Activated naive CD4-positive, alpha-beta T cell treated with anti-CD3 and anti-CD28 coated beads, Interleukin-2, amount 50 U/mL, for 24 hours (primary cell): Measurements from ENCODE around the gene ZDHHC4.

Experiments
- H3K27ac Mint-ChIP-seq: one replicate; pipeline ENCODE4 v1.8.0; 2021; ENCODE audit warnings: mild to moderate bottlenecking, mixed read lengths
- H3K27me3 Mint-ChIP-seq: one replicate; pipeline ENCODE4 v1.8.0; 2021; ENCODE audit warnings: mixed read lengths
- H3K36me3 Mint-ChIP-seq: one replicate; pipeline ENCODE4 v1.8.0; 2021; ENCODE audit warnings: mixed read lengths
- H3K4me1 Mint-ChIP-seq: one replicate; pipeline ENCODE4 v1.8.0; 2021; ENCODE audit warnings: mixed read lengths
- H3K4me3 Mint-ChIP-seq: one replicate; pipeline ENCODE4 v1.8.0; 2021; ENCODE audit warnings: mild to moderate bottlenecking, mixed read lengths
- H3K9me3 Mint-ChIP-seq: one replicate; pipeline ENCODE4 v1.8.0; 2021; ENCODE audit warnings: mixed read lengths

Gene ZDHHC4

GRCh38 chr7:6577369-6578113 is at the start of gene ZDHHC4:
TSS of gene ZDHHC4 (plus strand) at chr7:6577454. CDS start at chr7:6580562, 3,108 bp downstream.
- Mint-ChIP-seq H3K27me3 (no peaks in the 10 kb centered on the region), H3K4me3 (peak within 1 kb of the TSS; percentile 90), H3K4me1 (peaks cover 15% of the 10 kb centered on the region), H3K9me3 (no peaks in the 10 kb centered on the region), H3K36me3 (peaks cover 3% of the 10 kb centered on the region), H3K27ac (peak within 1 kb of the TSS; percentile 93)

GRCh38 chr7:6528401-6529130 is 48.7 kb upstream of the ZDHHC4 start:
- H3K4me1 Mint-ChIP-seq, result peaks cover 6% of the 10 kb centered on the region
- H3K36me3 Mint-ChIP-seq, result no peaks in the 10 kb centered on the region
- H3K9me3 Mint-ChIP-seq, result no peaks in the 10 kb centered on the region
- no peak overlapping the region for H3K27ac Mint-ChIP-seq
- H3K4me3 Mint-ChIP-seq, result no peak overlapping the region
- H3K27me3 Mint-ChIP-seq, result peaks cover 7% of the 10 kb centered on the region

DNA sequence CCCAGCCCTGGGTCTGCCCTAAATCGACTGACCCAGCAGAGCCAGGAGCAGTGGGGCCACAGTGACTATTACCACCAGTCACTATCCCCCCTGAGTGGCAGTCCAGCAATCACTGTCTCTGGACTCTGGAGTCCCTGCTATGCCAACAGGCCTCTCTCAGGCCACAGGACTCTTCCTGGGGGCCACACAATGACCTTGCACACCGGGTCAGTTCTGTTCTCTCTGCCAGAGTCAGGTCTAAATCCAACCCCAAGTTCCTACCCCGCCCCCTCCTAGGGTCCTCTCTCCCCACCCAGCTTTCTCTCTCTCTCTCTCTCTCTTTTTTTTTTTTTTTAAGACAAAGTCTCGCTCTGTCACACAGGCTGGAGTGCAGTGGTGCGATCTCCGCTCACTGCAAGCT is 47.6 kb upstream of the ZDHHC4 start:
- no peak overlapping the region for H3K27ac Mint-ChIP-seq
- no peaks in the 10 kb centered on the region for H3K9me3 Mint-ChIP-seq

GRCh38 chr7:6530626-6531491 is 46.4 kb upstream of the ZDHHC4 start:
- no peaks in the 10 kb centered on the region for H3K36me3 Mint-ChIP-seq
- H3K27ac Mint-ChIP-seq, result no peak overlapping the region
- no peaks in the 10 kb centered on the region for H3K9me3 Mint-ChIP-seq
- peaks cover 10% of the 10 kb centered on the region for H3K27me3 Mint-ChIP-seq
- H3K4me1 Mint-ChIP-seq, result peaks cover 6% of the 10 kb centered on the region
- peak overlapping the region; percentile 79 for H3K4me3 Mint-ChIP-seq

More for the DNA sequence above, 47.6 kb upstream of the ZDHHC4 start:
- Mint-ChIP-seq H3K4me1 (peaks cover 6% of the 10 kb centered on the region), H3K36me3 (no peaks in the 10 kb centered on the region), H3K4me3 (no peak overlapping the region), H3K27me3 (peaks cover 7% of the 10 kb centered on the region)

DNA sequence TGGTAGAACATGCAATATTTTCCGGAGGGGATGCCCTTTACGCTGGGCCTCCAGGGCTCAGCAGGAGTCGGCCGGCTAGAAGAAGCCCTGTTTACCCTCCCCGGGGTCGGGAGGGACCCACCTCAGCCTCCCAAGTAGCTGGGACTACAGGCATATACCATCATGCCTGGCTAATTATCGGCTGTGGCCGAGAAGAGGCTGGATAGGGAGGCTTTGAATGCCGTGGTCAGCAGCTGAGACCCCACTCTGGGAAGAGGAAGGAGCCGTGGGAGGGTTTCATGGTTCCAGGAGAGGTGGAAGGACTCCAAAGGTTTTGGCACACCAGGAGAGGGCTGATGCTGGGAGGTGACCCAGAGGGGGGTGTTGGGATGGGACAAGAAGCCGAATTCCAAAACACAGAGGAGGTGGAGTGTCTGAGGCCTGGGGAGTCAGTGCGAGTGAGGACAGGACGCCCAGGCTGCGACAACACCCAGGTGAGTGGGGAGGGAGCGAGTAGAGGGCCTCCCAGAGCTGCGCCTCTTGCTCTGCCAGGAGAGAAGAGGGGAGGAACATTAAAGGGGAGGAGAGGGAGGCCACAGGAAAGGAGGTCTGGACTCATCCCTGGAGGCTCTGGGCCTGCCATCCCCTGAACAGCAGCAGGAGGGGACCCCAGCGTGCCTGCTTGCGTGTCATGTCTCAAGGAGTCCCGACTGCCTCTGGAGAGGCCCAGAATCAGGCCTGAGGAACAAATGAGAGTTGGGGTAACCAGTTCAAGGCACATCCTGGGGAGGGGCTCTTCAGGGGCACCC is 45.6 kb upstream of the ZDHHC4 start:
- Mint-ChIP-seq H3K4me1 (peaks cover 6% of the 10 kb centered on the region), H3K27me3 (peaks cover 10% of the 10 kb centered on the region), H3K9me3 (no peaks in the 10 kb centered on the region), H3K27ac (no peak overlapping the region), H3K36me3 (no peaks in the 10 kb centered on the region), H3K4me3 (peak overlapping the region; percentile 79)

GRCh38 chr7:6532516-6532915 is 44.7 kb upstream of the ZDHHC4 start:
- Mint-ChIP-seq H3K4me1 (no peaks in the 10 kb centered on the region), H3K4me3 (no peak overlapping the region), H3K9me3 (no peaks in the 10 kb centered on the region)

GRCh38 chr7:6533893-6534495 is 43.3 kb upstream of the ZDHHC4 start:
- Mint-ChIP-seq H3K27me3 (peaks cover 18% of the 10 kb centered on the region), H3K4me3 (no peak overlapping the region), H3K9me3 (no peaks in the 10 kb centered on the region), H3K4me1 (no peaks in the 10 kb centered on the region), H3K27ac (no peak overlapping the region), H3K36me3 (no peaks in the 10 kb centered on the region)

More at GRCh38 chr7:6532516-6532915, 44.7 kb upstream of the ZDHHC4 start:
- Mint-ChIP-seq H3K27me3 (peaks cover 6% of the 10 kb centered on the region), H3K36me3 (no peaks in the 10 kb centered on the region), H3K27ac (no peak overlapping the region)

GRCh38 chr7:6536262-6537260 is 40.7 kb upstream of the ZDHHC4 start:
- no peaks in the 10 kb centered on the region for H3K4me1 Mint-ChIP-seq
- no peaks in the 10 kb centered on the region for H3K36me3 Mint-ChIP-seq
- H3K9me3 Mint-ChIP-seq, result no peaks in the 10 kb centered on the region
- peaks cover 14% of the 10 kb centered on the region for H3K27me3 Mint-ChIP-seq
- H3K4me3 Mint-ChIP-seq, result no peak overlapping the region
- no peak overlapping the region for H3K27ac Mint-ChIP-seq

DNA sequence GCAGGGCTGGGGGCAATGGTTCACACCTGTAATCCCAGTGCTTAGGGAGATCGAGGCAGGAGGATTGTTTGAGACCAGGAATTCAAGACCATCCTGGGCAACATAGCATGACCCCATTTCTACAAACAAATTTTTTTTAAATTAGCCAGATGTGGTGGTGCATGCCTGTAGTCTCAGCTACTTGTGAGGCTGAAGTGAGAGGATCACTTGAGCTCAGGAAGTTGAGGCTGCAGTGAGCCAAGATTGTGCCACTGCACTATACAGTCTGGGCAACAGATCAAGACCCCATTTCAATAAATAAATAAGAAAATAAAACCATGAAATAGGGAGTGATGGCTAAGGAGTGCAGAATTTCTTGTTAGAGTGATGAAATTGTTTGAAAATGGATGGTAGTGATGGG is 34.9 kb upstream of the ZDHHC4 start:
- H3K27me3 Mint-ChIP-seq, result peaks cover 11% of the 10 kb centered on the region
- no peak overlapping the region for H3K4me3 Mint-ChIP-seq

DNA sequence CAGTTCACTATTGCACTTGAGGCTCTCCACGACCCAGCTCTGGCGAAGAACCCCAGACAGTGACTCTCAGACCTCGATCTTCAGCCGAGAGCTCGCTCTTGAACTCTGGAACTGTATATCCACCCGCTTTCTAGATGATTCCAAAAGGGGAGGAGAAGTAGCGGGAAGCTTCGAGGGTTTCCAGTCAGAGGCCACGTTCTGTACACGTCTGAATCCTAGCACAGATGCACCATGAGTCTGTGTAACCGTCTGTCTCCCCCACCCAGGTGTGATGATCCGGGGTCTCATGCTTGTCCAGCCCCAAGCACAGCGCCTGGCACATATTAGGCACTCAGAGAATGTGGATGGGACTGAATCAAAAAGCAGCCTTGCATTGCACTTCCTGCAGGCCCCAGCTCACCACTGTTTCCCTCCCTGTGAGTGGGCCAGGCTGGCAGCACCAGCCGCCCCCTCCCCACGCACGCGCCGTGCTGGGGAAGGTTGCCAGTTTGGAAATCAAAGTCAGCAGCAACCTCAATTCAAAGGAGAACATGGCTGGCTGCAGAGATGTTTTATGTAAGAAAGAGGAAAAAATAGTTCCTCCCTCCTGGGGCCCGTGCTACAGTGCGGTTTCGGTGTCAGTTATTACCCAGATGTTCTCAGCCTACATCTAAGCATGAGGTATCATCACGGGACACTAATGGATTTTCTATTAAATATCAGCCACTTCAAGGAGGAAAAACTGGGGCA is 31.7 kb upstream of the ZDHHC4 start:
- H3K27me3 Mint-ChIP-seq, result no peaks in the 10 kb centered on the region
- peaks cover 8% of the 10 kb centered on the region for H3K4me1 Mint-ChIP-seq
- H3K27ac Mint-ChIP-seq, result no peak overlapping the region
- H3K9me3 Mint-ChIP-seq, result no peaks in the 10 kb centered on the region
- no peak overlapping the region for H3K4me3 Mint-ChIP-seq
- H3K36me3 Mint-ChIP-seq, result no peaks in the 10 kb centered on the region

More for the DNA sequence above, 34.9 kb upstream of the ZDHHC4 start:
- no peak overlapping the region for H3K27ac Mint-ChIP-seq
- H3K9me3 Mint-ChIP-seq, result no peaks in the 10 kb centered on the region
- no peaks in the 10 kb centered on the region for H3K36me3 Mint-ChIP-seq
- peaks cover 8% of the 10 kb centered on the region for H3K4me1 Mint-ChIP-seq

GRCh38 chr7:6546498-6547251 is 30.6 kb upstream of the ZDHHC4 start:
- Mint-ChIP-seq H3K9me3 (no peaks in the 10 kb centered on the region), H3K4me1 (peaks cover 8% of the 10 kb centered on the region), H3K4me3 (no peak overlapping the region), H3K27ac (no peak overlapping the region), H3K27me3 (no peaks in the 10 kb centered on the region), H3K36me3 (no peaks in the 10 kb centered on the region)

- no peak overlapping the region for H3K4me3 Mint-ChIP-seq
- no peaks in the 10 kb centered on the region for H3K9me3 Mint-ChIP-seq
- peaks cover 8% of the 10 kb centered on the region for H3K4me1 Mint-ChIP-seq
- H3K27me3 Mint-ChIP-seq, result no peaks in the 10 kb centered on the region
- H3K36me3 Mint-ChIP-seq, result no peaks in the 10 kb centered on the region
- no peak overlapping the region for H3K27ac Mint-ChIP-seq
Measured at GRCh38 chr7:6547400-6547799, 29.9 kb upstream of the ZDHHC4 start.
